Measurements from ENCODE around the gene CNGB1.

GRCh38 chr16:57923418-57923817, 47.5 kb downstream of the CNGB1 start:
- TF ChIP-seq EZH2 (IDR thresholded peaks at IDR 0.05) (no peak), ATF3 (IDR thresholded peaks at IDR 0.05) (no peak), POLR2A (IDR thresholded peaks at IDR 0.05; ENCODE audit: borderline replicate concordance, extremely low read depth, insufficient read depth, insufficient read length) (no peak), EGR1 (IDR thresholded peaks at IDR 0.05; ENCODE audit: low read depth) (no peak), POLR2AphosphoS5 (IDR thresholded peaks at IDR 0.05; ENCODE audit: low read depth, low read length) (no peak), EZH2phosphoT487 (IDR thresholded peaks at IDR 0.05; ENCODE audit: borderline replicate concordance) (no peak)
- TF ChIP-seq, protein P1, sequence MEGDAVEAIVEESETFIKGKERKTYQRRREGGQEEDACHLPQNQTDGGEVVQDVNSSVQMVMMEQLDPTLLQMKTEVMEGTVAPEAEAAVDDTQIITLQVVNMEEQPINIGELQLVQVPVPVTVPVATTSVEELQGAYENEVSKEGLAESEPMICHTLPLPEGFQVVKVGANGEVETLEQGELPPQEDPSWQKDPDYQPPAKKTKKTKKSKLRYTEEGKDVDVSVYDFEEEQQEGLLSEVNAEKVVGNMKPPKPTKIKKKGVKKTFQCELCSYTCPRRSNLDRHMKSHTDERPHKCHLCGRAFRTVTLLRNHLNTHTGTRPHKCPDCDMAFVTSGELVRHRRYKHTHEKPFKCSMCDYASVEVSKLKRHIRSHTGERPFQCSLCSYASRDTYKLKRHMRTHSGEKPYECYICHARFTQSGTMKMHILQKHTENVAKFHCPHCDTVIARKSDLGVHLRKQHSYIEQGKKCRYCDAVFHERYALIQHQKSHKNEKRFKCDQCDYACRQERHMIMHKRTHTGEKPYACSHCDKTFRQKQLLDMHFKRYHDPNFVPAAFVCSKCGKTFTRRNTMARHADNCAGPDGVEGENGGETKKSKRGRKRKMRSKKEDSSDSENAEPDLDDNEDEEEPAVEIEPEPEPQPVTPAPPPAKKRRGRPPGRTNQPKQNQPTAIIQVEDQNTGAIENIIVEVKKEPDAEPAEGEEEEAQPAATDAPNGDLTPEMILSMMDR (IDR thresholded peaks at IDR 0.05 in 2 of 3, conservative IDR thresholded peaks at IDR 0.05 in 1 of 3; ENCODE audit: borderline replicate concordance in 1 of 3, insufficient read depth in 1 of 3, low read depth in 2 of 3, low read length in 2 of 3) = no peak

Data from HCT116 (cell line).